ENCODE data around the gene ENSA. TPM values are rescaled to one million over a fixed set of nuclear protein-coding genes. Genes with fewer than 3 reads are reported as not detected.

Gene ENSA
- total RNA-seq, 1 experiment from 2014 or later: 212 TPM

GRCh38 chr1:150674881-150675280 lies 45.5 kb upstream of the ENSA start:
- Histone ChIP-seq H3K23ac (ENCODE audit: insufficient read length, low read depth, low read length) (no peak overlapping the region), H4K91ac (ENCODE audit: insufficient read length, low read depth, low read length) (no peak overlapping the region), H2BK5ac (ENCODE audit: insufficient read length, low read length) (no peak overlapping the region), H4K8ac (replicated peaks; ENCODE audit: insufficient read length, low read depth, low read length) (no peak overlapping the region), H2BK15ac (ENCODE audit: low read depth, low read length) (no peak overlapping the region), H3K23me2 (ENCODE audit: insufficient read length, low read depth, low read length, poor library complexity, severe bottlenecking) (no peaks in the 10 kb centered on the region), H2BK12ac (ENCODE audit: insufficient read length, low read depth, low read length) (no peak overlapping the region), H3K56ac (ENCODE audit: insufficient read length, low read depth, low read length) (no peak overlapping the region), H2AFZ (ENCODE audit: low read length) (no peak overlapping the region), H3K14ac (ENCODE audit: insufficient read depth, low read length) (no peak overlapping the region), H3K79me1 (ENCODE audit: insufficient read depth, low read depth, low read length, poor library complexity, severe bottlenecking) (no peaks in the 10 kb centered on the region), H3K18ac (ENCODE audit: insufficient read length, low read depth, low read length) (no peak overlapping the region), H4K20me1 (ENCODE audit: control insufficient read depth, insufficient read depth, insufficient read length) (no peaks in the 10 kb centered on the region), H2BK120ac (ENCODE audit: low read depth, low read length, poor library complexity, severe bottlenecking) (no peak overlapping the region), H3K27ac (ENCODE audit: insufficient read length, low read depth, low read length) (no peak overlapping the region), H3K4ac (ENCODE audit: low read depth, low read length) (no peak overlapping the region), H3K9ac (ENCODE audit: extremely low read depth, insufficient read length, low read length) (no peak overlapping the region), H3K4me2 (ENCODE audit: insufficient read depth, insufficient read length, low read length) (no peak overlapping the region), H3K27me3 (ENCODE audit: insufficient read depth, low read length) (no peaks in the 10 kb centered on the region), H2BK20ac (ENCODE audit: low read depth, low read length, poor library complexity, severe bottlenecking) (no peak overlapping the region), H3K9me3 (ENCODE audit: control insufficient read depth, low read depth, low read length) (no peaks in the 10 kb centered on the region), H4K5ac (ENCODE audit: insufficient read length, low read depth, low read length) (no peak overlapping the region), H3T11ph (ENCODE audit: low read length) (no peak overlapping the region), H2AK5ac (ENCODE audit: insufficient read length, low read length) (no peak overlapping the region), H3K4me1 (ENCODE audit: insufficient read depth, low read length) (no peaks in the 10 kb centered on the region; the same call in 1 of the 2 replicates), H3K79me2 (ENCODE audit: insufficient read depth, low read length) (peaks cover 2% of the 10 kb centered on the region; the same call in 1 of the 2 replicates)
- no CpG with 5 or more reads among the region's 4 CpGs for WGBS (ENCODE audit: extremely low coverage, insufficient read length, low lambda C conversion rate)
- no peak for DNase-seq
- Mint-ChIP-seq H3K9me3 (no peaks in the 10 kb centered on the region), H3K36me3 (ENCODE audit: insufficient read depth in 1 of 3, low read depth in 3 of 3) (peaks cover 7 to 18% (median 12%) of the 10 kb centered on the region in 3 experiments; a peak in 6 of 7 replicates), H3K4me1 (no peaks in the 10 kb centered on the region), H3K27ac (no peak overlapping the region), H3K4me3 (no peak overlapping the region), H3K27me3 (ENCODE audit: low read depth) (no peaks in the 10 kb centered on the region)
- TF ChIP-seq CTCF (conservative IDR thresholded peaks at IDR 0.05): no peak
